Activated CD4-positive, alpha-beta T cell treated with anti-CD3 and anti-CD28 coated beads, Interleukin-2, amount 50 U/mL, for 1 hour (primary cell): ENCODE data around the gene KIR3DL3.
"Not testable (repeated sequence)": the region's sequence is repeated elsewhere in the genome, so short reads cannot be mapped to it uniquely, and the experiment has no call there.

Experiments used
- DNase-seq: peaks from one replicate; pipeline ENCODE4 v3.0.0-alpha.2; 2020

The KIR3DL3 gene

DNA sequence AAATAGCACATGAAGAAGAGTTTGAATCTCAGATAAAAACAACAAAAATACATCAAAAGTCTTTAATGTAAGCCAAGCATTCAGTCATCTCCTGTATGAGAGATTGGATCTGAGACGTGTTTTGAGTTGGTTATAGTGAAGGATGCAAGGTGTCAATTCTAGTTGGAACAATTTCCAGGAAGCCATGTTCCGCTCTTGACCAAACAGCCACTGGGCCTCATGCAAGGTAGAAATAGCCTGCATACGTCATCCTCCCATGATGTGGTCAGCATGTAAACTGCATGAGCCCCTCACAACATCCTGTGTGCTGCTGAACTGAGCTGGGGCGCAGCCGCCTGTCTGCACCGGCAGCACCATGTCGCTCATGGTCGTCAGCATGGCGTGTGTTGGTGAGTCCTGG is at the start of gene KIR3DL3:
Gene KIR3DL3 (plus strand): TSS at position 301 of the 400 bp plus-strand sequence. CDS start 55 bp downstream, at position 356.
- no peak for DNase-seq

DNA sequence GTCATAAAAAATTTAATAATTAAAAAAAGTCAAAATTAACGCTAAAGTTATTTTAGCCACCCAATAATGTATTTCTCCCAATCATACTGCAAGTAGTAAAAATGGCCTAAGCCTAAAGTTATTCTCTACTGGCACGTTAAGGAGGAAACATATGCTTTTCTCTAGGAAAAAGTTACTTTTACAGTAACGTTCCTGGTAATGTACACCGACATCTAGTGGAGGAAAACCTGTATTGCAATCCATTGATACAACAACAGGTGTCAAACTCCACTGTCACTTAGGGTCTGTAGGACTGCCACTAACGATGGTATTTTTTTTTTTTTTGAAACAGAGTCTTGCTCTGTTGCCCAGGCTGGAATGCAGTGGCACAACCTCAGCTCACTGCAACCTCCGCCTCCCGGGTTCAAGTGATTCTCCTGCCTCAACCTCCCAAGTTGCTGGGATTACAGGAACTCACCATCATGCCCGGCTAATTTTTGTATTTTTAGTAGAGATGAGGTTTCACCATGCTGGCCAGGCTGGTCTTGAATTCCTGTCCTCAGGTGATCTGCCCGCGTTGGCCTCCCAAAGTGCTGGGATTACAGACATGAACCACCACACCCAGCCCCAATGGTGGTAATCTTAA is 47.9 kb upstream of the KIR3DL3 start:
- DNase-seq, result not testable (repeated sequence)

DNA sequence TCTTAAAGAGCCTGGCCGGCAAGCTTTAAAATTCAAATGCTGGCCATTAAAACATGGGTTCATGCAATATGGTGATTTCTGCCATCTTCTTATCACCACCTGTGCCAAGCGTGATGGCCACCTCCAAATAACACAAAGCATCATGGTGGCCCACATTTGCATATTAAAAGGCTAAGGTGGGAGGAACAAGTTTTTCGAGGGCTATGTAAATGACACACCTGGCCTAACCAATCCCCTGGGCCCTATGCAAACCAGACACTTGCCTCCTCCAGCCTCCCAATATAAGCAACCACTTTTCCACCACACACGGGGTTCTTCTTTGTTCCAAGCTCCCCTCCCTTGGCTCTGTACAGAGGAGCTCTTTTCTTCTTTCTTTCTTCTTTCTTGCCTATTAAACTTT is 47.0 kb upstream of the KIR3DL3 start:
- no peak for DNase-seq

DNA sequence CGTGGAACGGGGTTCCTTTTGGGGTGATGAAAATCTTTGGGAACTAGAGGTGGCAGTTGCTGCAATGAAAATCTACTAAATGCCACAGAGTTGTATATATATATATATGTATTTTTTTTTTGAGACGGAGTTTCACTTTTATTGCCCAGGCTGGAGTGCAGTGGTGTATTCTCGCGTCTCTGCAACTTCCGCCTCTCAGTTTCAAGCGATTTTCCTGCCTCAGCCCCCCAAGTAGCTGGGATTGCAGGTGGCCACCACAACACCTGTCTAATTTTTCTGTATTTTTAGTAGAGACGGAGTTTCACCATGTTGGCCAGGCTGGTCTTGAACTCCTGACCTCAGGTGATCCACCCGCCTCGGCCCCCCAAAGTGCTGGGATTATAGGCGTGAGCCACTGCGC is 42.6 kb upstream of the KIR3DL3 start:
- not testable (repeated sequence) for DNase-seq

DNA sequence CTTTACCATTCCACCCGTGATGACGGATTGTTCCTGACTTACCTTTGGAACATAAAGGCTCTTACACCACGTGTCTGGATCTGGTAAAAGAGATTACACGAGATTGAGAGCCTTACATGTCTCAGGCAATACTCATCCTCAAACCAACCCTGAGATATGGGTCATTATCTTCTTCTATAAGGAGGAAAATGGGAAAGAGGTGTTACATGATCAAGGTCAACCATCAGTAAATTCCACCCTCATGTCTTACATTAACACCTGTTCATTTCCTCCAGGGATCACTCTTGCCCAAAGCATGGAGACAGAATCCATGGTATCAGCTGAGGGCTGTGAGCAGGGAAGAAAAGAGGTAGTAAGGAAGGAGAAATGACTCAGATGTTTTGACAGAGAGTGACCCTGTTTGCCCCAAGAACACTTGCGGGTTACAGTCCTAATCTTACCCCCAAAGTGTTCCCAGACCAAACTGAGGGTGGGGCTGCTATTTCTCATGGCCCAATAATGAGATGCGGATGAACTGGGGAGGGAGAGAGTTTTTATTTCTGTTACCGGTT is 41.9 kb upstream of the KIR3DL3 start:
- DNase-seq, result no peak

DNA sequence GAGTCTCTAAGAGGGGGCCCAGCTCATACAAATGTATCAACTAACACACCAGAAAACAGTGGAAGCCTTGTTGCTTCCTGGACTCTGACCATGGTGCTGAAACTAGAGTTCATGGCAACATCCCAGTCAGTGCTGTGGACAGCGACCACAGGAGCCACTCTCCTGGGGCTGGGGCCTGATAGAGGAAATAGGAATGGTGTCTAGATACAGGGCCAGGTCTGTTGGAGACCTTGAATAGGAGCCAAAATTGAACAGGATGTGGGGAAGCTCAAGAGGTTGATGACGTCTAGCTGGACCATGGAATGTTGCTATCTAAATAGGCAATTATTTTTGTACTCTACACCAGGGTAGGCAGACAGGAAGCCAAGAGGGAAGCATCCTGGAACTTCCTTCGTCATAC is 39.7 kb upstream of the KIR3DL3 start:
- no peak for DNase-seq

DNA sequence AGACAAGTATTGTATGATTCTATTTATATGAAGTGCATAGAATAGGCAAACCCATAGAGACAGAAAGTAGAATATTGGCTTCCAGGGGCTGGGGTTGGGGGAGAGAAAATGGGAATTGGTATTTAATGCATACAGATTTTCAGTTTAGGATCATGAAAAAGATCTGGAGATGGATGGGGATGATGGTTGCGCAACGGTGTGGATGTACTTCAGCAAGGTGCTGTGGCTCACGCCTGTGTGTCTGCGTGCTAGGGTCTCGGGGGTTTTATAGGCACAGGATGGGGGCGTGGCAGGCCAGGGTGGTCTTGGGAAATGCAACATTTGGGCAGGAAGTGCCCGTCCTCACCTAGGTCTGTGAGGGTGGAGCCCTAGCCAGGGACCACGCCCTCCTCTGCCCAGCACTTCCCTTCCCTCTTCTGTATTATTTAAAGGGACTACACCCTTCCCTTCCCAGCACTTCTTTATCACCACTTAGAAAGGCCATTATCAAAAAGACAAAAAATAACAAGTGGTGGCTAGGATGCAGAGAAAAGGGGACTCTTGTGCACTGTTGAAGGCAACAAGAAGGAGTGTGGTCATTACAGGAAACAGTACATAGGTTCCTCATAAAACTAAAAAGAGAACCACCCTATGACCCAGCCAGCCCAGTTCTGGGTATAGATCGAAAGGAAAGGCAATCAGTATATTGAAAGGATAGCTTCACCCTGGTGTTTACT is 32.5 kb upstream of the KIR3DL3 start:
- DNase-seq, result no peak

DNA sequence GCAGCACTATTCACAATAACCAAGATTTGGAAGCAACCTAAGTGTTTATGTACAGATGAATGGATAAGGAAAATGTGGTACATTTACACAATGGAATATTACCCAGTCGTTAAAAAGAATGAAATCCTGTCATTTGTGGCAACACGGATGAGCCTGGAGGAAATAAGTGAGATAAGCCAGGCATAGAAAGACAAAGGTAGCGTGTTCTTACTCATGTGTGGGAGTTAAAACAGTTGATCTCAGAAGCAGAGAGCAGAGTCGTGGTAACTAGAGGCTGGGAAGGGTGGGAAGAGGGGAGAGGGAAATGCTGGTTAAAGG is 32.0 kb upstream of the KIR3DL3 start:
- DNase-seq, result no peak

DNA sequence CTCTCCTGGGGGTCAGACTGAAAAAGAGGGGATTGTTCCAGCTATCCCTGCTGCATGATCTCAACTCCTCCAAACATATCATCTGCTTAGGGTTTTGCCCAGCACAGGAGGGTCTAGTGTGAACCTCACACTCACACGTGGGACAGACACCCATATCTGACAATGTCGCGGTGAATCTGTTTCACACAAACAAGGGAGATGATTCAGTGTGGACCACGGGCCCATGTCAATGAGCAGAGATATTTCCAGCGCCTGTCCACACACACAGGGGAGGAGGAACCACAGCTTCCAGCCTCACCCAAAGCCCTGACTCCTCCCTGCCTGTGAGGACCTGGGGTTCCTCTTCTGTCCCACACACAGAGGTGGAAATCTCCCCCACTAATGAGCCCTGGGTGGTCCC is 29.6 kb upstream of the KIR3DL3 start:
- DNase-seq, result no peak

DNA sequence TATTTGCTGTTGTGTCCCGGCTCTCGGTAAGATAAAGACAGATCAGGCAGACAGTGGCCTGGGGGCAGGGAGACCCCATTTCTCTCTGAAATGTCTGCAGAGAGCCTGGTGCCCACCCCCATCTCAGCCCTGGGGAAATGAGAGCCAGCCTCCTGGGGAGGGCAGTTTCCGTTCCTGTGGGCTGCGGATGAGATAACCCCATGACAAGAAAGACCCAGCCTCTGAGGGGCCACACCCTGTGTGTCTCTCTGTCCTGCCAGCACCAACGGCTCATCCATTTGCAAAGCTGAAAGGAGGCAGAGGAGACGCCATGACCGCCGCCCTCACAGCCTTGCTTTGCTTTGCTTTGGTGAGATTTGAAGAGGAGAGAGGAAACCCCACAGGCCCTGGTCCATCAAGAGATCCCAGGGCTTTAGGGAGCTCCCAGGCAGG is 28.1 kb upstream of the KIR3DL3 start:
- DNase-seq, result no peak

DNA sequence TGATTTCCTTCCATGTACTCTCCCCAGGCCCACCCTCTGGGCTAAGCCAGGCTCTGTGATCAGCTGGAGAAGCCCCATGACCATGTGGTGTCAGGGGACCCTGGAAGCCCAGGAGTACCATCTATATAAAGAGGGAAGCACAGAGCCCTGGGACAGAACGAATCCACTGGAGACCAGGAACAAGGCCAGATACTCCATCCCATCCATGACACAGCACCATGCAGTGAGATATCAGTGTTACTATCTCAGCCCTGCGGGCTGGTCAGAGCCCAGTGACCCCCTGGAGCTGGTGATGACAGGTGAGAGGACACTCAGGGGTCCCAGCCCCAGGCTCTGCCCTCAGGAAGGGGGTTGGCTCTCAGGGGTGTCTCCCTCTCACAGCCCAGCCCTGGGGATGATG is 27.5 kb upstream of the KIR3DL3 start:
- DNase-seq, result no peak

DNA sequence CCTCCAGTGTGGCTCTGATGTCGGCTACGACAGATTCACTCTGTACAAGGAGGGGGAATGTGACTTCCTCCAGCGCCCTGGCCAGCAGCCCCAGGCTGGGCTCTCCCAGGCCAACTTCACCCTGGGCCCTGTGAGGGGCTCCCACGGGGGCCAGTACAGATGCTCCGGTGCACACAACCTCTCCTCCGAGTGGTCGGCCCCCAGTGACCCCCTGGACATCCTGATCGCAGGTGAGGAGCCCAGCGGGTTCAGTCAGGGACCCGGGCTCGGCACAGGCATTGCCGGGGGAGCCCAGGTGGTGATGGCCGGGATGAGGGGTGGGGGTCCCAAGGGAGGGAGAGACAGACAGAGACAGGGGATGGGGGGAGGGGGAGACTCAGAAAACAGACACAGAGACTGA is 26.5 kb upstream of the KIR3DL3 start:
- DNase-seq, result not testable (repeated sequence)

DNA sequence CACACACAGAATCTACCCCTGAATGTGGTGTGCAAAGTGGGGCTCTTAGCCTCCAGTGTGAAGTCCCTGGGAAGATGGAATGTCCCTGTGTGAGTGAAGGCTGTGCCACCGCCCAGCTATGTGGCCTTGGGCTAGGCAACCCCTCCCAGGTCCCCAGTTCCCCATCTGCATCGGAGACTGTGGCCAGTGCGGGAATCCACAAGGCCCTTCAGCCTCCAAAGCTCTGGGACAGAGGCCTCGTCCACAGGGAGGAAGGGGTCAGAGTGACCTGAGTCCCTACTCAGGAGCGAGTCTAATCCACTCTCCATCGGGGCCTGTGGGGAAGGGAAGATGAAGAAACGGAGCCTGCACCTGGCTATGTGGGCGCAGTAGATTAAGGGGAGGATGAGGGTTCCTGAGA is 19.3 kb upstream of the KIR3DL3 start:
- DNase-seq, result no peak

DNA sequence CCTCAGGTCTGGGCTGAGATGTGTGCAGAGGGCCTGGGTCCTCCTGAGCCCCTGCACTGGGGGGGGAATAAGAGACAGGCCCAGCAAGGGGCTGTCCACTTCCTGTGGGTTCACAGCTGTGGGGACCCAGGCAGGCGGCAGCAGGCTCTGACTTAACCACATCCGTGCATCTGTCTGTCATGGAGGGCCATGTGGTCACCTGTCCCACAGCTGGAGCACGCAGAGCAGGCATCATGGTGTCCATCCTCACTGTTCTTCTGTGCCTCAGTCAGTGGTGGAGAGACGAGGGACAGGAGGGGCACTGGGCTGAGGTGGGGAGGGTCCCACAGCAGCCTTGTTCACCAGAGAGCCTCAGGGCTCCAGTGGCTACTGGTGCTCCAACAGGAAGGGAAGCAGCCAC is 16.3 kb upstream of the KIR3DL3 start:
- no peak for DNase-seq

DNA sequence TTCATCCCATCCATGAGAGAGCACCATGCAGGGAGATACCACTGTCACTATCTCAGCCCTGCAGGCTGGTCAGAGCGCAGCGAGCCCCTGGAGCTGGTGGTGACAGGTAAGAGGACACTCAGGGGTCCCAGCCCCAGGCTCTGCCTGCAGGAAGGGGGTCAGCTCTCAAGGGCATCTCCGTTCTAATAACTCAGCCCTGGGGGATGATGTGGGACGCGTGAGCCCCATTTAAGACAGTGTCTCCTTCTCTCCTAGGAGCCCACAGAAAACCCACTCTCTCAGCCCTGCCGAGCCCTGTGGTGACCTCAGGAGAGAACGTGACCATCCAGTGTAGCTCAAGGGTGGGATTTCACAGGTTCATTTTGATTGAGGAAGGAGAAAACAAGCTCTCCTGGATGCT is 15.5 kb upstream of the KIR3DL3 start:
- DNase-seq, result no peak

DNA sequence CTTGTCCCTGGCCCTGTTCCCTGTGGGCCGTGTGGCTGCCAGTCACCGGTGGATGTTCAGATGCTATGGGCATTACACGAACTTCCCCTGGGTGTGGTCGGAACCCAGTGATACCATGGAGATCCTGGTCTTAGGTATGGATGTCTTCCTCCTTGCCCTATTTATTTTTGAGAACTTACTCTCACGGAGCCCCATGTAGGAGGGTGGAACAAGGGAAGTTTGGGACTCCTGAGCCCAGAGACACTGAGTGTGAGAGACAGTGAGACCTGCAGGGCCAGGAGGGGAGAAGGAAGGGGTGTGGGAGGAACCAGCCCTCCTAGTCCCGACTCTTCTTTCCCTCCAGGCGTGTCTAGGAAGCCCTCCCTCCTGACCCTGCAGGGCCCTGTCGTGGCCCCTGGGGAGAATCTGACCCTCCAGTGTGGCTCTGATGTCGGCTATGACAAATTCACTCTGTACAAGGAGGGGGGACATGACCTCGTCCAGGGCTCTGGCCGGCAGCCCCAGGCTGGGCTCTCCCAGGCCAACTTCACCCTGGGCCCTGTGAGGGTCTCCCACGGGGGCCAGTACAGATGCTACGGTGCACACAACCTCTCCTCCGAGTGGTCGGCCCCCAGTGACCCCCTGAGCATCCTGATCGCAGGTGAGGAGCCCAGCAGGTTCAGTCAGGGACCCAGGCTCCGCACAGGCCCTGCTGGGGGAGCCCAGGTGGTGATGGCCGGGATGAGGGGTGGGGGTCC is 14.9 kb upstream of the KIR3DL3 start:
- DNase-seq, result no peak

DNA sequence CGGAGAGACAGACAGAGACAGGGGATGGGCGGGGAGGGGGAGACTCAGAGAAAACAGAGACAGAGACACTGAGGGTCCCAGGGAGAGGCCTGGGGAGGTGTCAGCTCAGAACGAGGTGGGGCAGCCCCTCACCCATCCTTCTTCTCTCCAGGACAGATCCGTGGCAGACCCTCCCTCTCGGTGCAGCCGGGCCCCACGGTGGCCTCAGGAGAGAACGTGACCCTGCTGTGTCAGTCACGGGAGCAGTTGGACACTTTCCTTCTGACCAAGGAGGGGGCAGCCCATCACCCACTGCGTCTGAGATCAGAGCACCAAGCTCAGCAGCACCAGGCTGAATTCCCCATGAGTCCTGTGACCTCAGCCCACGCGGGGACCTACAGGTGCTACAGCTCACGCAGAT is 14.3 kb upstream of the KIR3DL3 start:
- not testable (repeated sequence) for DNase-seq

DNA sequence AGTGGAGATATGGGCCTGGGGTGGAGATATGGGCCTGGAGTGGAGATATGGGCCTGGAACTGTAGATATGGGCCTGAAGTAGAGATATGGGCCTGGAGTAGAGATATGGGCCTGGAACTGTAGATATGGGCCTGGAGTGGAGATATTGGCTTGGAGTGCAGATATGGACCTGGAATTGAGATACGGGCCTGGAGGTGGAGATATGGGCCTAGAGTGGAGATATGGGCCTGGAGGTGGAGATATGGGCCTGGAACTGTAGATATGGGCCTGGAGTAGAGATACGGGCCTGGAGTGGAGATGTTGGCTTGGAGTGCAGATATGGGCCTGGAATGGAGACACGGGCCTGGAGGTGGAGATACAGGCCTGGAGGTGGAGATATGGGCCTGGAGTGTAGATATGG is 402 bp downstream of the KIR3DL3 start:
- DNase-seq, result no peak

DNA sequence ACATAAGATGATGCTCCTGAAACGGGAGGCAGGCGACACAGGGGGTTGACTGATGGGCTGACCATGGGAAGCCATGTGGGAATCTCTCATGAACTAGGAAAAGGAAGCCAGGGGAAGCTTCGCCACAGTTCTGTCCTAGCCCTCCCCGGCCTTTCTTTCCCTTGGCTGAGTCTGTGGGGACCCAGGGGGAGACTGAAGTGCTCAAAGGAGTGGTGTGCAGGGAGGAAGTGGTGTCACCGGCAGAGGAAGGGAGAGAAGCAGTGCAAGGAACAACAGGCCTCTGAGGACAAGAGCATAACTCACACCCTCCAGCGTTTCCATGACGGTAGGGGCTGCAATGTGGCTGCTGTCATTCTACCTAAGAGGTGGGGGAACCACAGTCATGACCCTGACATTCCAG is 1.1 kb downstream of the KIR3DL3 start:
- DNase-seq, result no peak

DNA sequence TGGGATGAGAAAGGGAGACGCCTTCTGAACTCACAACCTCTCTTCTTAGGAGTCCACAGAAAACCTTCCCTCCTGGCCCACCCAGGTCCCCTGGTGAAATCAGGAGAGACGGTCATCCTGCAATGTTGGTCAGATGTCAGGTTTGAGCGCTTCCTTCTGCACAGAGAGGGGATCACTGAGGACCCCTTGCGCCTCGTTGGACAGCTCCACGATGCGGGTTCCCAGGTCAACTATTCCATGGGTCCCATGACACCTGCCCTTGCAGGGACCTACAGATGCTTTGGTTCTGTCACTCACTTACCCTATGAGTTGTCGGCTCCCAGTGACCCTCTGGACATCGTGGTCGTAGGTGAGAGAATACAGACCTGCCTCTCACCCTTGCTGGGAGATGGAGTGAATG is 3.3 kb downstream of the KIR3DL3 start:
- DNase-seq, result no peak

DNA sequence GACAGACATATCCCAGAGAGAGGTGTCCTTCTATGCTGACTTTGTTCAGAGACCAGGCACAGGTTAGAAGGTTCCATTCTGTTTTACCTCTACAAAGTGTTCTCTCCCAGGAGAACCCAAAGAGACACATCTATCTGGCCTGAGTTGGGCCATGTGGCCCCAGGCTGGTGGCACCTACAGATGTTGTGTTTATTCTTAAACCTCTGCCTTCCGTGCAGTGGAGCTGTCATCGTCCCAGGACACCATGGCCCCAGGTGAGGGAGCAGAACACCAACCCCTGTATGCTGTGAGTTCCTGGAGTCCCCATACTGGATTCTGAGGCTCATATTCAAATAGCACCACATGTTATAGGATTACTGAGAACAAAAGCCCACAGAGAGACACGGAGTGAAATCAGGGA is 3.9 kb downstream of the KIR3DL3 start:
- no peak for DNase-seq

DNA sequence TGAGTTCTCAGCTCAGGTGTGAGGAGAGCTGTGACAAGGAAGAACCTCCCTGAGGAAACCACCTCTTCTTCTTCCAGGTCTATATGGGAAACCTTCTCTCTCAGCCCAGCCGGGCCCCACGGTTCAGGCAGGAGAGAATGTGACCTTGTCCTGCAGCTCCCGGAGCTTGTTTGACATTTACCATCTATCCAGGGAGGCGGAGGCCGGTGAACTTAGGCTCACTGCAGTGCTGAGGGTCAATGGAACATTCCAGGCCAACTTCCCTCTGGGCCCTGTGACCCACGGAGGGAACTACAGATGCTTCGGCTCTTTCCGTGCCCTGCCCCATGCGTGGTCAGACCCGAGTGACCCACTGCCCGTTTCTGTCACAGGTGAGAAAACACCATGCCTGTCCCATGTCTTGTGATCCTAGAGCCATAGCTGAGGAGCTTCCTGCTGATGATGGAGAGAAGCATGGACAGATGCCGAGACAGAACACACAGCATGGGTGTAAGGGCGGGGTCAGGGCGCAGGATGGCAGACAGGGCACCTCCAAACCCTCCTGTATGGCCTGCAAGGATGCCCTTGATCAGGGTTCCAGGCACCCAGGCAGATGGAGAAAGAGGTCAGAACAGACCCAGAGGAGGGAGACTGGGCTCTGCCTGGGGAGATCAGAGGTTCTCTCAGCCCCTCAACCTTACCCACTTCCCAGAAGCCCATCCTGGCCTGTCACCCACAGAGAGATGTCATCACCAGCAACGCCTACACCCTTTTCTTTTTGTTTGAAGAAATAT is 5.4 kb downstream of the KIR3DL3 start:
- no peak for DNase-seq

DNA sequence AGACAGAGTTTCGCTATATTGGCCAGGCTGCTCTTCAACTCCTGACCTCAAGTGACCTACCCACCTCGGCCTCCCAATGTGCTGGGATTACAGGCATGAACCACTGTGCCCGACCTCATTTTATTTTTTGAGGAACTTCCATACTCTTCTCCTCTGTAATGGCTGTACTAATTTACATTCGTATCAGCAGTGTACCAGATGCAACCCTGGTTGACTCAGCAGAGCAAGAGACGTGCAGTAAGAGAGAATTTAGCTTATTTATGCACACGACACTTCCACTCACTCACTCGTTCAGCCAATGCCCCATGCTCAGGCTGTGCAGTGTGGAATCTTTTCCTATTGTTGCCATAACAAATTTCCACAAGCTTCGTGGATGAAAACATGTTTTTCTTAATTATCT is 6.9 kb downstream of the KIR3DL3 start:
- no peak for DNase-seq
